Hippocampal formation (tissue), 2 donors: ENCODE measurements around the gene SYNDIG1.

Experiments used
- DNase-seq, 2 donors: peaks; one replicate each; lab custom pipeline; 2025; lab: John Stamatoyannopoulos, UW

The SYNDIG1 gene

DNA sequence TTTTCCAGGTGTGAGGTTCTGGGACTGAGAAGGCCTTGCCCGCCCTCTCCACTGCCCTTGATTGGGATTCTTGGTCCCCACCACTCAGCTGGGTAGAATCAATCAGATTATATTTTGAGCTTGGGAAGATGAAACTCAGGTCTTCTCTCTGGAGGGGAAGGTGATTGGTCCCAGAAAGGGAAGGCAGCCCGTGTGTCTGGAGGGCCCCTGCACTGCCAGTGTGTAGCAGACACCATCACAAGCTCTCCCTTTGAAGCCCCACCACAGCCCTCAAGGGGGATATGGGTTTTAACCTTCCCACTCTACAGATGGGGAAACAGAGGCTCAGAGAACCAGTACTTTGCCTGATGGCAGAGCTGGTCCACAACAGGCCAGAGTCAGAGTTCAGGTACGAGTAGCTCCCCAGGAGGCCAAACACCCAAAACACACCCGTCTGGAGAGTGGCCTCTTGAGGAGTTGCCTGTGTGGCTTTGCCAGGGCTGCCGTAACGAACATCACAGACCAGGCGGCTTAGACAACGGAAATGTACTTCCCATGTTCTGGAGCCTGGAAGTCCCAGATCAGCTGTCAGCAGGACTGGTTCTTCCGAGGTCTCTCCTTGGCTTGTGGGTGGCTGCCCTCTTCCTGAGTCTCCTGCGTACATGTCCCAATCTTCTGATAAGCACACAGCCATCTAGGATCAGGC is 205.6 kb downstream of the SYNDIG1 start:
- DNase-seq, result no peak

- DNase-seq, result no peak
These were observed 206.4 kb downstream of the SYNDIG1 start for GRCh38 chr20:24675651-24676352.

DNA sequence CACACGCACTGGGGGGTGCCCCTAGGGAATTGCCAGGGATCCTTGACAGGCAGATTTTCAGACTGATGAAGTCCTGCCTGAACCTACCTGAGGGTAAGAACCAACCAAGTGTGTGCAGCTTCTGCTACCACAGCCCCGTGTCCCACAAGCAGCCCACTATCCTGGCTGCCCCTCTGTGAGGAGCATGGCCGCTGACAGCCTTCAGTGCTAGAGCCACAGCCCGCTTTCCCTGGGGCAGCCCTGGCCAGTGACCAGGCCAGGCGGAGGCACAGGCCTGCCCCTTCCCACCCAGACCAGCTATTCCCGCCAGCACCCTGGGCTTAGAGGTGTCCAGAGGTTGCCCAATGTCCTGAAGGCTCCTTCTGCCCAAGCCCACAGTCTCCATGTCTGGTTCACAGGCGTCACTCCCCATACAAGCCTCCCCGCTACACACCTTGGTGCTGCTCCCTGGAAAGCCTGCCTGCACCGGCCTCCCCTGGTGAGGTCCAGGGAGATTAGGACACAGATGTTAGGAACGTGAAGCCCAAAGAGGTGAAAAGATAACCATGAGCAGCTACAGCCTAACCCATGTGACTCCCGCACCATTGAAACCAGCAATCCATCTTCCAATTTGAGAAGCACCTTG is 207.0 kb downstream of the SYNDIG1 start:
- DNase-seq, result no peak

- DNase-seq, result no peak
These were observed 207.5 kb downstream of the SYNDIG1 start for GRCh38 chr20:24676978-24677370.

- no peak for DNase-seq
These were observed 208.3 kb downstream of the SYNDIG1 start for GRCh38 chr20:24677626-24678315.

GRCh38 chr20:24678351-24679106 is 209.1 kb downstream of the SYNDIG1 start:
- no peak for DNase-seq

GRCh38 chr20:24679448-24680047 is 210.1 kb downstream of the SYNDIG1 start:
- DNase-seq, result no peak

- DNase-seq, result no peak
These were observed 212.4 kb downstream of the SYNDIG1 start for GRCh38 chr20:24681634-24682495.

DNA sequence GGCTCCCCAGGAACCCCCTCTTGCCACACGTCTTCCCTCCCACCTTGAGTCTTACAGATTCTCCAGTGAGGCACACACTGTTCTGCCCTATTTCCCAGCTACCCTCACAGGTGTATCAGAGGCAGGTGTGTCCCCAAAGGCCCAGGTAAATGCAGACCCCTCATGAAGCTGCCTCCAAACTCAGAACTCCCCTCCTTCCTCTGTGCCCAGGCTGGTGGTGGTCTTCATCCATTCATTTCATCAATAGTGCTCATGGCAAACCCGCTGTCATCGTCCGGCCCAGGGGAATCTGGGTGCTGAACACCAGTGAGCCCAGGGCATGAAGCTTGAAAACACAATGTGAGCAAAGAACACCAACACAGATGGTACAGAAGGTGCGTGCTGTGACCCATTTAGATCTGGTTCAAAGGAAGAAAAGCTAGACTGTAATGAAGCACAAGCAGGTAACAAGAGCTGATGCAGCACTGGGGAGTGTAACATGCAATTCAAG is 213.1 kb downstream of the SYNDIG1 start:
- DNase-seq, result no peak

- DNase-seq, result no peak
These were observed 214.2 kb downstream of the SYNDIG1 start for GRCh38 chr20:24683676-24684075.

GRCh38 chr20:24684421-24684871 is 215.0 kb downstream of the SYNDIG1 start:
- DNase-seq, result no peak

GRCh38 chr20:24684956-24685691 is 215.7 kb downstream of the SYNDIG1 start:
- DNase-seq, result no peak

DNA sequence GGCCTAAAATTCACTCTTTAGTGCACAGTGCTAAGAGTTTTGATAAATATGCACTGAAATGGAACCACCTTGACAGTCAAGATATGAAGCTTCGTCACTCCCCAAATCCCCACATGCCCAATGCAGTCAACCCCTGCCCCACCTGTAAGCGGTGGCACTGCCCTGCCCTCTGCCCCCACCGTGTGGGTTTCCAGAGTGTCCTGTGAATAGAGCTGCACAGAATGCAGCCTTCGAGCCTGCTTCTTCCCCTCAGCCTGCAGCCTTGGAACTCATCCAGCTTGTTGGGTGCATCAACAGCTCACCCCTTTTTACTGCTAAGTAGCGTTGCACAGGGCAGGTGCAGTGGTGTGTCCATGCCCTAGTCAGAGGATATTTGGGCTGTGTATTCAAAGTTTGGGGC is 216.3 kb downstream of the SYNDIG1 start:
- DNase-seq, result no peak

GRCh38 chr20:24686156-24686555 is 216.7 kb downstream of the SYNDIG1 start:
- DNase-seq, result no peak

DNA sequence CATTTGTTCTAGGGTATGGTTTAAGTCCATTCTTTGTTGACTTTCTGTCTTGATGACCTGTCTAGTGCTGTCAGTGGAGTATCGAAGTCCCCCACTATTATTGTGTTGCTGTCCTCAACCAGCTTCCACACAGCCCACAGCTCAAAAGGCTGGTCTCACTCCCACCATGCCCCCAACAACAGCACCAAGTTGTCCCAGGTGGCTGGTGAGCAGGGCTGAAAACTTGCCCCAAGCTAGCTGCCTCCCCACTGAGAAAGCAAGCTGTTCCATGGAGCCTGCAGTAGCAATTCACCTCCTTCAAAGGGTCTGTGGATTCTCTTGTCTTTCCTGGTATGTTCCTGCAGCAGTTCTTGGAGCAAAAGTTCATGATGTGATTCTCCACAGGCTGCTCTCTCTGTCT is 221.0 kb downstream of the SYNDIG1 start:
- no peak for DNase-seq

- DNase-seq, result no peak
These were observed 222.5 kb downstream of the SYNDIG1 start for GRCh38 chr20:24691901-24692351.

DNA sequence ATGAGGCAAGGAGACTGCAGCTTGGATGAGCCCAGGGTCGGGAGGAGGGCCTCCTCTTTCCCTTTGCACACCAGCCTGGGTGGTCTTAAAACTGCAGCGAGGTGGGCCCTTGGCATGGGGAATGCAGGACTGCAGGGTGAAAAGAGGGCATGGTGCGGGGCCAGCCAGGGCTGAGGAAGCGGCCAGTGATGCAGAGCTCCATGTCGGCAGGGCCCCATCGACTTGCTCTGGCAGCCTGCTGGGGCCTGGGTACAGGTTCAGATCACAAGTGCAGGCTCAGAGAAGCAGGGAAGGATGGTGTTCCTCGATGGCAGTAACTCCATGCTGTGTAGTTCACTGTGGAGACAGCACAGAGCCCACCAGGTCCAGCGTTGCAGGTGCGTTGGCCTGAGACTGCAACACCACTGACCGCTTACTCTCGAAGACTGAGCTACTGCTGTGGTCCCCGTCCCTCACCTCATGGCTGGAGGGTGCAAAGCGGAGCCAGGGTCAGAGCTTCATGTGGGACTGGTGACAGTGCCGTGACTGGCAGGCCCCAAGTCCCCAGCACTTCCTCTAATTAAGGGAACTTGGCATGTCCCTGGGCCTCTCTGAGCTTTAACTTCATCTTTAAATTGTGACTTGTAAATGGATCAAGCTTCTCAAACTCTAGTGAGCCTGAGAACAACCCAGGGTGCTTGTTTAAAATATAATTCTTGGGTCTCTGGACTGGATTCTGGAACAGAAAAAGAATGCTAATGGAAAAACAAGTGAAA is 223.2 kb downstream of the SYNDIG1 start:
- DNase-seq, result no peak

- DNase-seq, result no peak
These were observed 224.2 kb downstream of the SYNDIG1 start for GRCh38 chr20:24693466-24694156.
